Activated T-cell treated with anti-CD3 and anti-CD28 coated beads, Interleukin-2, amount 50 U/mL, for 4 hours (primary cell): ENCODE results near the gene DNAH9. TPM values are rescaled to one million over a fixed set of nuclear protein-coding genes. Genes with fewer than 3 reads are reported as not detected.

Experiments
- ATAC-seq, 2 donors: fragments of 200-7000 bp; cut with Tn5 transposase; one replicate each; pipeline ENCODE4 v1.10.0; 2021
- DNase-seq: peaks from one replicate; pipeline ENCODE4 v3.0.0-alpha.2; 2020
- H3K27me3 Mint-ChIP-seq: one replicate; pipeline ENCODE4 v1.8.0; 2021; ENCODE audit warnings: low read depth, mixed read lengths
- H3K36me3 Mint-ChIP-seq: one replicate; pipeline ENCODE4 v1.8.0; 2022; ENCODE audit warnings: mixed read lengths; ENCODE audit not compliant: insufficient read depth
- H3K4me1 Mint-ChIP-seq: one replicate; pipeline ENCODE4 v1.8.0; 2021; ENCODE audit warnings: low read depth, mixed read lengths
- H3K4me3 Mint-ChIP-seq: one replicate; pipeline ENCODE4 v1.8.0; 2021; ENCODE audit warnings: mild to moderate bottlenecking, moderate library complexity, mixed read lengths
- H3K9me3 Mint-ChIP-seq: one replicate; pipeline ENCODE4 v1.8.0; 2021; ENCODE audit warnings: mixed read lengths
- total RNA-seq, 3 donors: library from RNA; stranded (reverse); gene quantifications; one replicate each; pipeline ENCODE4 v1.2.1, GENCODE V29; 2021

Gene DNAH9
- total RNA-seq, 3 donors from 2014 or later, result not detected

DNA sequence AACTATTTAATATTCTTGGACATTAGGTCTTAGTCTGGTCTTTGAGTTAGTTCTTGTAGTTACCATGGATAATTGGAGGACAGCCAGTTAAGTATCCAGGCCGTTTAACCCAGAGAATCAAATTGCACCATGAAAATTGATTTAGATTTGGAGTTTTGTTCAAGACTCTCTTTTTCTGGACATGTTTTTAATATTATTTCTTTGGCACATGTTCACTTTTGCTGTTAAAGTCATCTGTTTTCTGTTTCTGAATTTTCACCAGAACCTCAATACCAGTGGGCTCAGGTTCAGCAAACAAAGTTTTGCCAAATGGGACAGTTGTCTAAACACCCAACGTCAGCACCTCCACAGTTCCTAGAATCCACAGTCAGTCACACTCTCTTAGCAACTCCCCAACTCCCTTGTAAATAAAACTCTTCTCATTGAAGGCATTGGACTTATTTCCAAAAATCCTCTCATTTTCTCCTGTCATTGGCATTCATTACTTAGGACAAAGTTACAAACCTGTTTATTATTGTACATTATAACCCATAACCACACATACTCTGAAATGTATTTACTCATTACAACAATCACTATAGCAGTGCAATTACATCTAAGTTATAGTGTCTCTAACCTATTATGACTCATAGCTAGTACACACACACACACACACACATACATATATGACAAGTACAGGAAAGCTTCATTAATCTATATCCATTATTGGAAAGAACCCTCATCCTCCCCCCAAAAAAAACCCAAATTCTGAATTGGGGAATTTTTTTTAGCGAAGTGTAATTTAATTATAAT lies 33.5 kb upstream of the DNAH9 start:
- Mint-ChIP-seq H3K27me3 (no peaks in the 10 kb centered on the region), H3K4me1 (no peaks in the 10 kb centered on the region), H3K36me3 (no peaks in the 10 kb centered on the region), H3K9me3 (peaks cover 9% of the 10 kb centered on the region), H3K4me3 (no peak overlapping the region)
- ATAC-seq (no peak), DNase-seq (no peak)

DNA sequence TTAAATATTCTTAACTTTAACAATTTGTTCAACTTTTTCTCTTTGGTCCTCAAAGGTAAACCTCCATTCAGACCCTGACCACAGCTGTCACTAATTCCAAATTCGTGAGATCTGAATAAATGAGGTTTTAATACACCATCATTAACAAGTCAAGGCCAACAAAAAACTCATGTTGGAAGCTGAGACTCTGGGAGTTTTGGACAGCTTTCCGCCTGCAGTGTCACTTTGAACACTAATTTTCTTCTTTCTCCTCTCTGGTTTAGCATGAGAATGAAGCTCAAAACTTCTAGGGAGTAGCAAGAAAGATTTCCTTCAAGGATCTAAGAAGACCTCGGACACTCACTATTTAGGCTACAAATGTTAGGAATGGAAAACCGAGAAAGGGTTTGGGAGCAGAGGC lies 32.7 kb upstream of the DNAH9 start:
- no peak for ATAC-seq
- Mint-ChIP-seq H3K9me3 (peaks cover 9% of the 10 kb centered on the region), H3K4me3 (no peak overlapping the region), H3K36me3 (no peaks in the 10 kb centered on the region), H3K4me1 (no peaks in the 10 kb centered on the region), H3K27me3 (no peaks in the 10 kb centered on the region)
- DNase-seq, result no peak

DNA sequence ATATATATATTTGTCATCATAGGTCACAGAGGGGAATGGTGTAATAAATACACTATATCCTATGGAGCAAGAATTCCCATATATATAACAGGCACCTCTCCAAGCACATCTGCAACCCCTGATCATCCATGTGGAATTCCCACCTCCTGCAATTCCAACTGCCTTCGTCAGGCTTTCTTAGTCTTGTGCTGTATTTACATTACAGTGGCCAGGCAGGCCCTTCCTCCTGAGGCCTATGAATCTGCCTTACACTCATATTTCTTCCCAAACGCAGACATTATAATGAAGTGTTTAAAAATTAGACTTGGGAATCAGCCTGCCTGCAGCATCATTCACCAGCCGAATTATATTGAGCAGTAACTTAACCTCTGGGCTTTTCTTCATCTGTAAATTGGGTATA lies 19.3 kb upstream of the DNAH9 start:
- DNase-seq, result no peak
- no peaks in the 10 kb centered on the region for H3K36me3 Mint-ChIP-seq
- no peak overlapping the region for H3K4me3 Mint-ChIP-seq
- peaks cover 1% of the 10 kb centered on the region for H3K27me3 Mint-ChIP-seq
- peaks cover 3% of the 10 kb centered on the region for H3K9me3 Mint-ChIP-seq
- no peaks in the 10 kb centered on the region for H3K4me1 Mint-ChIP-seq
- ATAC-seq, result no peak

DNA sequence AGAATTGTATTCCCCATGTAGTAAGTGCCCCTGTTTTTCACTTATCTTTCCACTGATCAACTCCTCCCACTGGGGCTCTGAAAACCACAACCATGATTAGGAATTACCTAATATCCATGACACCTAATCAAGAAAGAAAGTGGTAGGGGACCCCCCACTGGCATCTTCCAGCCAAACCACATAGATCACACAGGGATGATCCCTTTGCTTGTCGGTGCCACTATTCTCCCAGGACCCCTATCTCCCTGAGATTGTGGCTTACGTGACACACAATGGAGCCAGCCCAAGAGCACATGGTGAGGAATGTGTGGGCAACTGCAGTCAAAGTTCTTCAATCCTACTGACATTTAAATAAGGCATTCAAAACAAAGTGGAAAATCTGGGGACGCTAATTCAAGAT lies 17.6 kb upstream of the DNAH9 start:
- no peak overlapping the region for H3K4me3 Mint-ChIP-seq

DNA sequence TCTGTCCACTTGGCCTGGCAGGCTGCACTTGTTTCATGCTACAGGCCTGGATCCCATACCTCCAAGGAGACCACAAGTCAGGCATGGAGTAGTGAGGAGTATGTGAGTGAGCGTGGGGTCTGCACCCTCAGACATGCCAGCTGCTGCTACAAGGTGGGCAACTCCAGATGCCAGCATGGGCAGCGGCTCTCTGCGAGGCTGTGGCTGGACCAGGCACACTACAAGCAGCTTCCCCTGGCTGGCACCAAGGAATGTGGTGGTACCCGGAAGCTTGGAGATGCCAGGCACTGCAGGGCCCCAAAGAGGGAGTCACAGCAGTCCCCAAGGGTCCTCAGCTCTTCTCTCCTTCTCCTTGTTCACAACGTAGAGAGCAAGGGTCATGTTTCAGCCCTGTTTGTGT lies 16.1 kb upstream of the DNAH9 start:
- Mint-ChIP-seq H3K4me3 (no peak overlapping the region), H3K4me1 (no peaks in the 10 kb centered on the region), H3K27me3 (peaks cover 2% of the 10 kb centered on the region), H3K36me3 (no peaks in the 10 kb centered on the region), H3K9me3 (peaks cover 5% of the 10 kb centered on the region)
- no peak for ATAC-seq
- no peak for DNase-seq

More for the DNA sequence above, 17.6 kb upstream of the DNAH9 start:
- DNase-seq (no peak), ATAC-seq (no peak)
- peaks cover 6% of the 10 kb centered on the region for H3K9me3 Mint-ChIP-seq
- H3K36me3 Mint-ChIP-seq, result no peaks in the 10 kb centered on the region
- H3K4me1 Mint-ChIP-seq, result no peaks in the 10 kb centered on the region
- peaks cover 2% of the 10 kb centered on the region for H3K27me3 Mint-ChIP-seq

DNA sequence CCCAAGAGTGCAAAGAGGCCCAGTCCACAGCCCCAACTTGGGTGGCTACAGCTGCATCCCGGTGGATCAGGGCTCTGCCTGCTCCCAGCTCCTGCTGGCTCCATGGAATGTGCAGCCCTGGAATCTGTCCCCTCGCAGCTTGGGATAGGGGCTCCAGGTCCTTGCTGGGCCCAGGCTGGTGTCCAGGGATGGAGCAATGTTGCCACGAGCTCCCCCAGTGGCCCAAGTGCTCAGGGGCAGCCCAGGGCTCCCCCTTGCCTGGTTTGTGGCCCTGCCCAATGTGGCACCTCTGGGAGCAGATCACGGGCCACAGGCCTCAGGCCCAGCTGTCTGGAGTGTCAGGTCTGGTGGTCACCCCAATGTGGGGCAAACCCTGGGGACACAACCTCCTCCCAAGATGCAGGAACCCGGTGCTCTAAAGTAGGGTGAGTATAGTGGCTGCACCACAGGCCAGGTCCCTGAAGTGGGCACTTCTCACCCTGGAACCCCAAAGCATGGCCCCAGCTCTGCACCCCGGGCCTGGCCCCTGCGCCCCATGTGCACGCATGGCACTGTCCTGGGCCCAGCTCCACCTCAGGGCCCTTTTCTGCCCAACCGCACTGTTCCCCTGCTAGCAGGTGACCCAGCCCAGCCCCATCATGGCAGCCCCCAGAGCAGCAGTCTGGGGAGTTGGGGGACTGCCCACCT lies 14.8 kb upstream of the DNAH9 start:
- Mint-ChIP-seq H3K9me3 (peaks cover 3% of the 10 kb centered on the region), H3K4me1 (no peaks in the 10 kb centered on the region), H3K36me3 (no peaks in the 10 kb centered on the region), H3K4me3 (no peak overlapping the region), H3K27me3 (peaks cover 2% of the 10 kb centered on the region)
- no peak for ATAC-seq
- no peak for DNase-seq

DNA sequence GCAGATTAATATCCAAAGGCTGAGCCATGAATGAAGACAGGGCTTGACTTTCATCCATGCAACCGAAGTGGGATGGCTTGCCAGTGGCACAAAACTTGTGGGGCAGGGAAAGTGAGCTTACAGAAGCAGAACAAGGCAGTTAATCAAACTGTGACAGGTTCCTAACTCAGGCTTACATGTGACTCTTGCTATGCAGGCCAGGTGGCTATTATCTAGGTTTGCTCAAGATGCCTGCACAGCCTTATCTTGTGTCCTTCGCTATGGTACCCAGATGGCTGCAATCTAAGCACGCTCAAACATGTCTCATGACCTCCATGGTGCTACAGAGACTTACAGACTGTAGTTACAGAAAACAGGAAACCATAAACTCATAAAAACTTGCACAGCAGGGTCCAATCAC lies 8.6 kb upstream of the DNAH9 start:
- H3K4me3 Mint-ChIP-seq, result no peak overlapping the region
- H3K27me3 Mint-ChIP-seq, result no peaks in the 10 kb centered on the region
- DNase-seq (no peak), ATAC-seq (no peak)
- H3K9me3 Mint-ChIP-seq, result peaks cover 13% of the 10 kb centered on the region
- no peaks in the 10 kb centered on the region for H3K36me3 Mint-ChIP-seq
- H3K4me1 Mint-ChIP-seq, result no peaks in the 10 kb centered on the region

DNA sequence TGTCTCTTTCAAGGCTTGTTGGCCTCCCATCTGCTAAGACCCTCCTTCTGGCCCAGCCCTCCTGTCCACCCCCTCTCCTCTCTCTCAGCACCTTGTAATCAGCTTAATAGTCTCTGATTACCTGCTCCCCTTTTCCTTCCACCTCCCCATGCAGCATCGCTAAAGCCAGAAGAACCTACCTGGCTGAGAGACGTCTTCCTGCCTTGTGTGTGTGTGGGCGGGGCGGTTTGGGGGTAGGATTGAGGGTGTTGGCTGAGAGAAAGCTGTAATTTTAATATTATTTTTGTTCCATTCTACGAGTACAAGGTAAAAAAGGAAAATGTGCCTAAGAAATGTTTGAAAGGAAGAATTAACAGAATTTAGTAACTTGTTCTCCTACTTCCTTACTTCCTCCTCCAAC lies 3.4 kb downstream of the DNAH9 start:
- H3K4me3 Mint-ChIP-seq, result no peak overlapping the region

DNA sequence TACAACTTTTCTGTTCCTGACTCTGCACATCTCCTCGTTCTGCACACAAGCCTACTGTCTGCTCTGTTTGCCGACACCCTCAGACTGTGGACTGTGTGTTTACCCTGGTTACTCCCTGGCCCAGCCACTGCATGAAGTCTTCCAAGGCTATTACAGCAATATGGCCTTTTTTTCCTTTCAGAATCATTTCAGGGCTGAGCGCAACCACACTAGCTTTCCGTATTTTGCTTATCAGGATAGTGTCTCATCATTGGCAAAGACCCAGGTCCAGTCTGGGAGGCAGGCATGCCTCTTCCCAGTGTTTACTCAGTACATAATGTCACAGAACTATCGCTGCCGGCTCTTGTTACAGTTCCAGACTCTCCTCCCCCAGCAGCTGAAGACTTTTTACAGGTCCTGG lies 10.1 kb downstream of the DNAH9 start:
- no peaks in the 10 kb centered on the region for H3K4me1 Mint-ChIP-seq
- DNase-seq, result no peak
- no peaks in the 10 kb centered on the region for H3K9me3 Mint-ChIP-seq
- ATAC-seq, result no peak
- no peak overlapping the region for H3K4me3 Mint-ChIP-seq
- H3K36me3 Mint-ChIP-seq, result no peaks in the 10 kb centered on the region
- H3K27me3 Mint-ChIP-seq, result peaks cover 2% of the 10 kb centered on the region

More for the DNA sequence above, 3.4 kb downstream of the DNAH9 start:
- Mint-ChIP-seq H3K27me3 (peaks cover 19% of the 10 kb centered on the region), H3K36me3 (no peaks in the 10 kb centered on the region), H3K9me3 (peaks cover 6% of the 10 kb centered on the region), H3K4me1 (no peaks in the 10 kb centered on the region)
- no peak for DNase-seq
- ATAC-seq, result no peak

DNA sequence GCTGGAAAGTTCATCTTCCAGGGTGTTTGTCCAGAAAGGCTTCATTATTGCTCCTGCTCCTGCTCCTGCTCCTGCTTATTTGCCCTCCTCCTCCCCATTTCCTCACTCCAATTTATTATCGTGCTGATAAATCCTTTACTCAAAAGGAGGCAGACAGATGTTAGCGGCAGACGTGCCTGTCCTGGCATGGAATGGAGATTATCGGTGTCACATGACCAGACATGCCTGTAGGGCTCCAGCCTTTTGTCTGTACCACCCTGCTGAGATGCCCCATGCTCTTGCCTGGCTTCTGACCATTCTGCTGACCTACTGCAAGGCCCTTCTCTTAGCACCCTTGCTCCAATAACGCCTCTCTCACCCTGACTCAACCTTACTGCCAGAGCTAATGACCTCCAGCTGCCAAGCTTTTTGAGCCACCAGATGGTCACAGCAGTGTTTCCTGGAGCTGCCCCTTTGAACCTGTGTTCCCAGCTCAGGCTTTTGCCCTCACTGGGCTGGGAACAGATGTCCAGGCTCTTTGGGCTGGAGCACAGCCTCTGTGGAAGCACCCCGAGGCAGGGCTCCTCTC lies 12.8 kb downstream of the DNAH9 start:
- H3K4me3 Mint-ChIP-seq, result no peak overlapping the region
- H3K27me3 Mint-ChIP-seq, result peaks cover 5% of the 10 kb centered on the region
- no peaks in the 10 kb centered on the region for H3K36me3 Mint-ChIP-seq
- ATAC-seq (no peak), DNase-seq (no peak)
- H3K4me1 Mint-ChIP-seq, result no peaks in the 10 kb centered on the region
- H3K9me3 Mint-ChIP-seq, result no peaks in the 10 kb centered on the region

DNA sequence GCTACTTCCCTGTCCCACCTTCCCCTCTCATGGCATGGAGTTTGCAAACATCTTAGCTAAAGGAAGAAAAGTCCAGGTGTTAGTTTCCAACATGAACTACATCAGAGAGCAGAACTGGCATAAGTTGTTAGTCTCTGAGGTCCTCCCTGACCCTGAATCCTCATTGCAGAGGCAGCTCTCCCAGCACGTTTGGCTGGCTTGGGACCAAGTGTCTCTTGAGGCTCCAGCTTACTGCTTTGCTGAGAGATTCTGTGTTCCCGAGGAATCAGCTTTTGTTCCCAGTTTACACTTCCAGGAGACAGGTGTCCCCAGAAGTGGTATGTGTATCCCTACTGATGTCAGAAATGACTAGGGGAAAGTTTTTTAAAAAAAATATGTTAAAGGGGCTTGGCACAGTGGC lies 14.7 kb downstream of the DNAH9 start:
- no peak for DNase-seq
- Mint-ChIP-seq H3K9me3 (no peaks in the 10 kb centered on the region), H3K4me1 (no peaks in the 10 kb centered on the region), H3K27me3 (peaks cover 5% of the 10 kb centered on the region), H3K4me3 (no peak overlapping the region), H3K36me3 (no peaks in the 10 kb centered on the region)
- ATAC-seq, result no peak

DNA sequence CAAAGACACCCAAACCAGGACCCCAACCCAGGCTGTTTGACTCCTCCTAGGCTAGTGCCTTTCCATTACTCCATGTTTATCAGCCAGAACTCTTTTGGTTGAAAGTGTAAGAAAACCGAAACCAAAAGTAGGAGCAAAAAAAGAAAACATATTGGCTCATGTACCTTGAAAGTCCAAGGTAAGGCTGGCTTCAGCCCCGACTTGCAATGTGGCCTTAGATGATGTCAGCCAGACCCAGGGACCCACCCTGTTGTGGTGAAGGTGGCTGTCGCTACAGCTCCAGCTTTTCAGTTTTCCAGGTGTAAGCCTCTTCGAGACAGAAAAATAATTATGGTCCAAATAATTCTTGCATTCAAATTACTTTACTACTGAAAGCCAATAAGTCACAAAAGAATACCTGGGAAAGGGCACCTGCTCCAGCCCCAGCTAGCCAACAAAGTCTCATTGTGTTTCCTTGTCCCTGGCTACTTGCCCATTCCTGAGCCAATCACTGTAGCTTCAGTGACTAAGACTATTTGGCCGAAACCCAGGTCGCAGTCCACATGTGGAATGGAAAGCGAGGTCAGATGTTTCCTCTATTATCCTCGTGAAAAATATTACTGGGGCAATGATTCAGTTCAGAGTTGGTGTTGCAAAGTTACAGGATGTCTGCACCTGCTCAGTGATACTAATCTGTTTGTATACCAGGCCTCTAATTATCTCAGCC lies 20.7 kb downstream of the DNAH9 start:
- Mint-ChIP-seq H3K4me3 (no peak overlapping the region), H3K4me1 (no peaks in the 10 kb centered on the region), H3K9me3 (no peaks in the 10 kb centered on the region), H3K36me3 (no peaks in the 10 kb centered on the region), H3K27me3 (peaks cover 2% of the 10 kb centered on the region)
- DNase-seq, result no peak
- ATAC-seq, result no peak

DNA sequence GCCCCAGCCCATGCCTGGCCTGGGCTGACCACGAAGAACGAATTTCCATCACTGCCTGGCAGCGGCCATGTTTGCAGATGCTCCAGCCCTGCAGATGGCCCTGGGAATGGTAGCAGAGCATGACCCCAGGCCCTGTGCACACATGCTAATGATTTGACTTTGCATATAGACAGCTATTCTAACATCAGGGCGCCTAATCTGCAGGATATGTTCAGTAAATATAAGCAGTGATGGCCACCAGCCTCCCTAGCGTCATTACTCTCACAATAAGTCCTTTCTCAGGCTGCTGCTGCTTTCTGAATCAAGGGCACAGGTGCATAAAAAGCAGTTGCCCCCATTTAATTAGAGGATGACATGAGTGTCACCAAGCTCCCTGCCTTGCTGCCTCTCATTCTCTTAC lies 24.2 kb downstream of the DNAH9 start:
- ATAC-seq, result no peak
- Mint-ChIP-seq H3K4me3 (no peak overlapping the region), H3K4me1 (no peaks in the 10 kb centered on the region), H3K9me3 (no peaks in the 10 kb centered on the region), H3K27me3 (no peaks in the 10 kb centered on the region), H3K36me3 (no peaks in the 10 kb centered on the region)
- DNase-seq, result no peak

DNA sequence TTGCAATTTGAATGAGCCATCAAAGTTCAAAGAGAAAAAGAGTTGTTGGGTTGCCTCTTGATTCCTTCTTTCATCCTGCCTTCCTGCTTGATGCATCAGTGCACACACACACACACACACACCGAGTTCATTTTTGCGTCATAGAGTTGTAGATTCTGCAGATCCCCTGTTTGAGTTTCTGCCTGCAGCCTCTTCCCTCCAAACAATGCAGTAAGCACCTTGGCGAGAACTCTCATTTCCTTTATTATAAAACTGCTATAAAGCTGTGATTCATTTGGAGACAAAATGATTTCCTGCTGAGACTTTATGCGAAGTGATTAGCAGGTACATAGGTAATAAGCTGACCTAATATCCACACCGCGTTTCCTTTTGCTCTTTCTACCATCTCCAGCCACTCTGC lies 26.7 kb downstream of the DNAH9 start:
- H3K4me3 Mint-ChIP-seq, result no peak overlapping the region
- no peaks in the 10 kb centered on the region for H3K36me3 Mint-ChIP-seq
- H3K9me3 Mint-ChIP-seq, result no peaks in the 10 kb centered on the region
- H3K4me1 Mint-ChIP-seq, result no peaks in the 10 kb centered on the region
- peaks cover 1% of the 10 kb centered on the region for H3K27me3 Mint-ChIP-seq
- DNase-seq (no peak), ATAC-seq (no peak)
